Naive thymus-derived CD4-positive, alpha-beta T cell (primary cell): Measurements from ENCODE around the gene RNF13. TPM values are rescaled to one million over a fixed set of nuclear protein-coding genes. Genes with fewer than 3 reads are reported as not detected.
A peak's percentile ranks its signal among the peaks of the same experiment; 100 is the strongest.
"Not testable (repeated sequence)": the region's sequence is repeated elsewhere in the genome, so short reads cannot be mapped to it uniquely, and the experiment has no call there.

Source experiments
- ATAC-seq: fragments of 150-1000 bp; cut with Tn5 transposase; 2 replicates; pipeline ENCODE4 v1.10.0; 2021; ENCODE audit warnings: mild to moderate bottlenecking, moderate library complexity
- CTCF ChIA-PET: fragments of 350-600 bp; sonication (Branson Sonifier 250); formaldehyde crosslinking; loops from one replicate; lab custom pipeline; 2021; ENCODE audit warnings: antibody characterized with exemption; lab: Charles Lee
- POLR2A ChIA-PET: fragments of 350-600 bp; sonication (Branson Sonifier 250); formaldehyde crosslinking; loops from one replicate; lab custom pipeline; 2021; ENCODE audit warnings: antibody characterized with exemption, inconsistent platforms; lab: Charles Lee
- DNase-seq, 9 donors: peaks; one replicate each; pipeline versions ENCODE4 v3.0.0 to v3.0.0-alpha.2; 2020 to 2022; ENCODE audit warnings: mixed read lengths in 1 of 9
- H3K27ac ChIP-seq: one replicate; pipeline ENCODE4 v1.7.0; 2013; ENCODE audit warnings: mild to moderate bottlenecking, low read depth, low read length, moderate library complexity
- H3K27me3 ChIP-seq, 2 donors: one replicate each; pipeline ENCODE4 v1.7.0; 2013; ENCODE audit warnings: low read length in 2 of 2, mild to moderate bottlenecking in 2 of 2, moderate library complexity in 2 of 2; ENCODE audit not compliant: control insufficient read depth in 2 of 2, insufficient read depth in 2 of 2
- H3K36me3 ChIP-seq, 3 experiments: 1 replicate in 2 of 3; 2 replicates in 1 of 3; pipeline ENCODE4 v1.7.0; 2013; ENCODE audit warnings: low read length in 3 of 3, mild to moderate bottlenecking in 3 of 3, moderate library complexity in 1 of 3; ENCODE audit not compliant: insufficient read depth in 3 of 3, control insufficient read depth in 2 of 3
- H3K4me1 ChIP-seq, 2 donors: one replicate each; pipeline ENCODE4 v1.7.0; 2013; ENCODE audit warnings: low read length in 2 of 2, mild to moderate bottlenecking in 2 of 2, moderate library complexity in 1 of 2; ENCODE audit not compliant: control insufficient read depth in 2 of 2, insufficient read depth in 2 of 2
- H3K4me3 ChIP-seq: 2 replicates; pipeline ENCODE4 v1.7.0; 2013; ENCODE audit warnings: mild to moderate bottlenecking, low read length
- H3K9me3 ChIP-seq, 3 experiments: 1 replicate in 2 of 3; 2 replicates in 1 of 3; pipeline ENCODE4 v1.7.0; 2013; ENCODE audit warnings: low read length in 3 of 3; ENCODE audit not compliant: control insufficient read depth in 2 of 3
- H3K27ac Mint-ChIP-seq, 9 donors: one replicate each; pipeline ENCODE4 v1.8.0; 2020 to 2022; ENCODE audit warnings: mixed read lengths in 9 of 9, mild to moderate bottlenecking in 8 of 9, moderate library complexity in 5 of 9, inconsistent platforms in 2 of 9
- H3K27me3 Mint-ChIP-seq, 5 donors: one replicate each; pipeline ENCODE4 v1.8.0; 2021 to 2022; ENCODE audit warnings: mixed read lengths in 5 of 5, mild to moderate bottlenecking in 1 of 5
- H3K36me3 Mint-ChIP-seq, 5 donors: one replicate each; pipeline ENCODE4 v1.8.0; 2020 to 2022; ENCODE audit warnings: mixed read lengths in 5 of 5, mild to moderate bottlenecking in 3 of 5, inconsistent platforms in 1 of 5
- H3K4me1 Mint-ChIP-seq, 7 donors: one replicate each; pipeline ENCODE4 v1.8.0; 2020 to 2022; ENCODE audit warnings: mixed read lengths in 7 of 7, mild to moderate bottlenecking in 3 of 7, inconsistent platforms in 1 of 7
- H3K4me3 Mint-ChIP-seq, 10 donors: one replicate each; pipeline ENCODE4 v1.8.0; 2020 to 2022; ENCODE audit warnings: mild to moderate bottlenecking in 10 of 10, mixed read lengths in 10 of 10, moderate library complexity in 6 of 10, inconsistent platforms in 2 of 10
- H3K9me3 Mint-ChIP-seq, 11 donors: one replicate each; pipeline ENCODE4 v1.8.0; 2020 to 2022; ENCODE audit warnings: mixed read lengths in 11 of 11, mild to moderate bottlenecking in 4 of 11, inconsistent platforms in 1 of 11, moderate library complexity in 1 of 11
- intact Hi-C, 2 donors: fragments of 100-400 bp; cut with micrococcal nuclease; formaldehyde crosslinking; loops; one replicate each; pipeline ENCODE4 v1.15.1; 2023
- polyA plus RNA-seq, 2 donors: library from polyadenylated mRNA; unstranded; fragments of 300-500 nt; fragmentation: Illumina TruSeq; gene quantifications; one replicate each; pipeline ENCODE4 v1.2.3, GENCODE V29; 2021
- total RNA-seq, 6 experiments: library from RNA in 5 of 6; stranded (reverse) in 5 of 6; gene quantifications; 1 replicate in 5 of 6; 2 replicates in 1 of 6; pipeline ENCODE4 v1.2.3 and lab custom pipeline; 2021 to 2026

Gene RNF13
- total and polyA plus RNA-seq, 7 experiments from 2014 or later: 41.2 to 131 (median 66.6) TPM

GRCh38 chr3:149833241-149833640 is 20.2 kb downstream of the RNF13 start:
- intact Hi-C loops: no loop called here
- H3K4me1 Mint-ChIP-seq: peaks cover 0 to 21% (median 5%) of the 10 kb centered on the region in 7 donors
- H3K4me1 ChIP-seq: no peaks in the 10 kb centered on the region
- peaks cover 12 to 89% (median 49%) of the 10 kb centered on the region in 11 donors for H3K9me3 Mint-ChIP-seq
- H3K27ac Mint-ChIP-seq: no peak overlapping the region
- H3K27me3 Mint-ChIP-seq: no peaks in the 10 kb centered on the region
- ATAC-seq (no peak), DNase-seq (no peak)
- no peaks in the 10 kb centered on the region for H3K27me3 ChIP-seq
- no peak overlapping the region for H3K4me3 ChIP-seq
- no peak overlapping the region for H3K27ac ChIP-seq
- peak overlapping the region in 1 of 10 donors; percentile 14 for H3K4me3 Mint-ChIP-seq
- H3K9me3 ChIP-seq: peaks cover 0 to 42% (median 13%) of the 10 kb centered on the region in 3 experiments
- H3K36me3 Mint-ChIP-seq: peaks cover 19 to 64% (median 63%) of the 10 kb centered on the region in 5 donors
- ChIA-PET POLR2A (no interaction called here), CTCF (no interaction called here)
- peaks cover 0 to 11% (median 0%) of the 10 kb centered on the region in 3 experiments for H3K36me3 ChIP-seq

DNA sequence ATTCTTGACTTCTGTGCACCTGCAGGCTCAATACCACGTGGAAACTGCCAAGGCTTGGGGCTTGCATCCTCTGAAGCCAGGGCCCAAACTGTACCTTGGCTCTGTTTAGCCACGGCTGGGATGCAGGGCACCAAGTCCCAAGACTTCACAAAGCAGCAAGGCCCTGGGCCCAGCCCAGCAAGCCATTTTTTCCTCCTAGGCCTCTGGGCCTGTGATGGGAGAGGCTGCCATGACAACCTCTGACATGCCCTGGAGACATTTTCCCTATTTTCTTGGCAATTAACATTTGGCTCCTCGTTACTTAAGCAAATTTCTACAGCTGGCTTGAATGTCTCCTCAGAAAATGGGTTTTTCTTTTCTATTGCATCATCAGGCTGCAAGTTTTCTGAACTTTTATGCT is 25.5 kb downstream of the RNF13 start:
- H3K27ac Mint-ChIP-seq, CTCF ChIA-PET, H3K4me3 Mint-ChIP-seq, DNase-seq, H3K4me3 ChIP-seq, H3K27me3 Mint-ChIP-seq, H3K4me1 ChIP-seq, H3K27me3 ChIP-seq, POLR2A ChIA-PET, H3K27ac ChIP-seq, ATAC-seq, intact Hi-C loops: not testable (repeated sequence)
- peaks cover 9 to 58% (median 31%) of the 10 kb centered on the region in 11 donors for H3K9me3 Mint-ChIP-seq
- peaks cover 15 to 47% (median 43%) of the 10 kb centered on the region in 7 donors for H3K4me1 Mint-ChIP-seq
- Histone ChIP-seq H3K36me3 (peaks cover 0 to 13% (median 0%) of the 10 kb centered on the region in 3 experiments), H3K9me3 (peaks cover 0 to 20% (median under 1%) of the 10 kb centered on the region in 3 experiments)
- peaks cover 13 to 53% (median 51%) of the 10 kb centered on the region in 5 donors for H3K36me3 Mint-ChIP-seq

- Mint-ChIP-seq H3K4me1 (peaks cover 15 to 55% (median 49%) of the 10 kb centered on the region in 7 donors), H3K9me3 (peaks cover 8 to 48% (median 26%) of the 10 kb centered on the region in 11 donors), H3K4me3 (peak overlapping the region in 1 of 10 donors; percentile 48), H3K36me3 (peaks cover 12 to 51% (median 46%) of the 10 kb centered on the region in 5 donors)
- H3K4me3 ChIP-seq, CTCF ChIA-PET, H3K27ac Mint-ChIP-seq, H3K27ac ChIP-seq, DNase-seq, H3K27me3 ChIP-seq, intact Hi-C loops, H3K27me3 Mint-ChIP-seq, ATAC-seq, H3K4me1 ChIP-seq: not testable (repeated sequence)
- peaks cover 0 to 11% (median 0%) of the 10 kb centered on the region in 3 experiments for H3K9me3 ChIP-seq
- POLR2A ChIA-PET: interaction anchor here (0.7 kb wide), 1 partner anchor 835 kb away, joined by 3 read pairs; no protein-coding TSS in a partner anchor
- H3K36me3 ChIP-seq: peaks cover 0 to 13% (median 0%) of the 10 kb centered on the region in 3 experiments
These were observed 26.5 kb downstream of the RNF13 start for GRCh38 chr3:149839469-149839868.

GRCh38 chr3:149839896-149840295 is 26.9 kb downstream of the RNF13 start:
- ATAC-seq (no peak), DNase-seq (no peak)
- Histone ChIP-seq H3K27me3 (no peaks in the 10 kb centered on the region), H3K4me3 (no peak overlapping the region), H3K4me1 (no peaks in the 10 kb centered on the region), H3K9me3 (peaks cover 0 to 10% (median 0%) of the 10 kb centered on the region in 3 experiments), H3K36me3 (peaks cover 0 to 13% (median 0%) of the 10 kb centered on the region in 3 experiments), H3K27ac (no peak overlapping the region)
- Mint-ChIP-seq H3K9me3 (peaks cover 4 to 44% (median 22%) of the 10 kb centered on the region in 11 donors), H3K36me3 (peaks cover 9 to 49% (median 42%) of the 10 kb centered on the region in 5 donors), H3K4me3 (peak overlapping the region in 2 of 10 donors; percentile 16 to 48), H3K27ac (peak overlapping the region in 1 of 9 donors; percentile 16), H3K27me3 (no peaks in the 10 kb centered on the region), H3K4me1 (peaks cover 15 to 55% (median 49%) of the 10 kb centered on the region in 7 donors)
- POLR2A ChIA-PET: no interaction called here
- intact Hi-C loops: no loop called here
- CTCF ChIA-PET: no interaction called here

DNA sequence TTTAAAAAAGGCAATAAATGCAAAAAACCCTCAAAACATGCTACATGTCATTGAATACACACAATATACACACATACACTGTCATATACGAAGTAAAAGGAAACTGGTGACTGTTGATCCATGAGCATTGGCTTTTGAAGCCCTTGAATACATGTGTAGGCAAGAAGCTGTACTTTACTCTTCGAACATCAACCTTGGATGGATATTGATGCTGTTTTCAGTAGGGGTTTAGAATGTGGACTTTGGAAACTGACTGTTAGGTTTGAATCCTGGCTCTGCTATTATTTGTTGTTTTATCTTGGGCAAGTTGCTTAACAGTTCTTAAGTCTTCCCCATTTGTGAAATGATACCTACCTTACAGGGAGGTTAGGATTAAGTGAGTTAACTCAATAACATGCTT is 30.5 kb downstream of the RNF13 start:
- ChIA-PET POLR2A (no interaction called here), CTCF (no interaction called here)
- ATAC-seq (no peak), DNase-seq (no peak)
- Histone ChIP-seq H3K4me1 (no peaks in the 10 kb centered on the region), H3K27me3 (no peaks in the 10 kb centered on the region), H3K4me3 (no peak overlapping the region), H3K36me3 (peaks cover 0 to 13% (median 0%) of the 10 kb centered on the region in 3 experiments), H3K27ac (no peak overlapping the region), H3K9me3 (no peaks in the 10 kb centered on the region)
- intact Hi-C loops: no loop called here
- Mint-ChIP-seq H3K27ac (no peak overlapping the region), H3K36me3 (peaks cover 5 to 51% (median 27%) of the 10 kb centered on the region in 5 donors), H3K4me1 (peaks cover 18 to 72% (median 63%) of the 10 kb centered on the region in 7 donors), H3K4me3 (no peak overlapping the region), H3K27me3 (no peaks in the 10 kb centered on the region), H3K9me3 (peaks cover 0 to 8% (median 4%) of the 10 kb centered on the region in 11 donors)

DNA sequence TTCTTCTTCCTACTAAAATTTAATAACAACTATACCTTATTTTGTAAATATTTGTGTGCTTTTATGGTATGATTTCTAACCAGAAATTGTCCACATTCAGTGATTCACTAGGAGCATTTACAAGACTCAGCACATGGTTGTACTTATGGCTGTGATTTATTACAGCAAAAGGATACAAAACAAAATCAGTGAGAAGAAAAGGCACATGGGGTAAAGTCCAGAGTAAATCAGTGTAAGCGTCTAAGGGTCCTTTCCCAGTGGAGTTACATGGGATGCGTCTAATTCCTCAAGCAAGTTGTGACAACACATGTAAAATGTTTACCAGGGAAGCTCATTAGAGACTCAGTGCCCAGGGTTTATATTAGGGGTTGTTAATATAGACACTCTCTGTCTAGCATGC is 31.1 kb downstream of the RNF13 start:
- Histone ChIP-seq H3K27me3 (no peaks in the 10 kb centered on the region), H3K9me3 (no peaks in the 10 kb centered on the region), H3K4me1 (no peaks in the 10 kb centered on the region), H3K4me3 (no peak overlapping the region), H3K27ac (no peak overlapping the region), H3K36me3 (peaks cover 0 to 16% (median 0%) of the 10 kb centered on the region in 3 experiments)
- Mint-ChIP-seq H3K9me3 (peaks cover 0 to 7% (median 4%) of the 10 kb centered on the region in 11 donors), H3K4me1 (peaks cover 18 to 76% (median 68%) of the 10 kb centered on the region in 7 donors), H3K36me3 (peaks cover 8 to 56% (median 31%) of the 10 kb centered on the region in 5 donors), H3K27ac (no peak overlapping the region), H3K4me3 (no peak overlapping the region), H3K27me3 (no peaks in the 10 kb centered on the region)
- ATAC-seq (no peak), DNase-seq (no peak)
- ChIA-PET POLR2A (no interaction called here), CTCF (no interaction called here)
- intact Hi-C loops: no loop called here
